ENCODE measurements around the gene SCTR. TPM values are rescaled to one million over a fixed set of nuclear protein-coding genes. Genes with fewer than 3 reads are reported as not detected.

The SCTR gene
- total and polyA plus RNA-seq, 2 of the 13 experiments (the other 11 are each of a cell fraction or from before 2014, with no cell fraction given): not detected

DNA sequence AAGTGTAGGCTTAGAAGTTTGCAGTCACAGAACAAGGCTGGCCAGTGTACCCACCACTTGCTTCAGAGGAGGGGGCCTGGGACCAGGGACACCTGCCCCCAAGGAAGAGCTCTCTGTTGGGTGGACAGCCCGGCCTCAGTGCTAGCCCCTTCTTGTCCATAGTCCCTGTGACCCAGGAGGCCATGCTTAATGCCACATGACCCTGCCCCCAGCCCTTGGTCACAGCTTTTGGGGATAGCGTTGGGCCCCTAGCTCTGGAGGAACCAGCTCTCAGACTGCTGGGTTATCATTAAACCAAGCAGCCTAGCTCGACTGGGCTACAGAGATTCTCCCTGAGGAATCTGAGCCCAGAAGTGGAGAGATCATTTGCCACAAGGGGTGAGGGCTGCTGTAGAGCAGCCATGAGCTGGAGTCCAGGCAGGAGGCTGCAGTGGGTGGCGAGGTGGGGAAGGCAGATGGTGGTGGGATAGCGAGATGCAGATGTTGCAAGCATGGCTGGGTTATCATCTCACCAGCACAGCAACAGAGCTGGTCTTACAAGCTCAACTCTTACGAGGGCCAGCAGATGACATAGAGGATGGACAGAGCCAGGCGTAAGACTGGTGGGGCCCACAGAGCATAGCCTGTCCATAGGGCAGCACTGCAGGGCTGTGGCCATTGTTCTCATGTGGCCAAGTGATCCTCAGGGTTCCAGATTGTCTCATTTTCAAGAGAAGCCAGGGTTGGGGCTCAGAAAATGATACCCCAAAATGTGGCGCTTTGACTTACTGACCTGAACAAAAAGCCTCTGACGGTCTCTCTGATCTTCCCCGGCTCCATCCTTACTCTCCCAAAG is 99.8 kb downstream of the SCTR start (continued):
- TF ChIP-seq, protein P1, sequence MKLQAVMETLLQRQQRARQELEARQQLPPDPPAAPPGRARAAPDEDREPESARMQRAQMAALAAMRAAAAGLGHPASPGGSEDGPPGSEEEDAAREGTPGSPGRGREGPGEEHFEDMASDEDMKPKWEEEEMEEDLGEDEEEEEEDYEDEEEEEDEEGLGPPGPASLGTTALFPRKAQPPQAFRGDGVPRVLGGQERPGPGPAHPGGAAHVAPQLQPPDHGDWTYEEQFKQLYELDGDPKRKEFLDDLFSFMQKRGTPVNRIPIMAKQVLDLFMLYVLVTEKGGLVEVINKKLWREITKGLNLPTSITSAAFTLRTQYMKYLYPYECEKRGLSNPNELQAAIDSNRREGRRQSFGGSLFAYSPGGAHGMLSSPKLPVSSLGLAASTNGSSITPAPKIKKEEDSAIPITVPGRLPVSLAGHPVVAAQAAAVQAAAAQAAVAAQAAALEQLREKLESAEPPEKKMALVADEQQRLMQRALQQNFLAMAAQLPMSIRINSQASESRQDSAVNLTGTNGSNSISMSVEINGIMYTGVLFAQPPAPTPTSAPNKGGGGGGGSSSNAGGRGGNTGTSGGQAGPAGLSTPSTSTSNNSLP (IDR thresholded peaks at IDR 0.05; ENCODE audit: low read depth, low read length): no peak; the same call in 1 of the 2 replicates
- TF ChIP-seq, protein P2, sequence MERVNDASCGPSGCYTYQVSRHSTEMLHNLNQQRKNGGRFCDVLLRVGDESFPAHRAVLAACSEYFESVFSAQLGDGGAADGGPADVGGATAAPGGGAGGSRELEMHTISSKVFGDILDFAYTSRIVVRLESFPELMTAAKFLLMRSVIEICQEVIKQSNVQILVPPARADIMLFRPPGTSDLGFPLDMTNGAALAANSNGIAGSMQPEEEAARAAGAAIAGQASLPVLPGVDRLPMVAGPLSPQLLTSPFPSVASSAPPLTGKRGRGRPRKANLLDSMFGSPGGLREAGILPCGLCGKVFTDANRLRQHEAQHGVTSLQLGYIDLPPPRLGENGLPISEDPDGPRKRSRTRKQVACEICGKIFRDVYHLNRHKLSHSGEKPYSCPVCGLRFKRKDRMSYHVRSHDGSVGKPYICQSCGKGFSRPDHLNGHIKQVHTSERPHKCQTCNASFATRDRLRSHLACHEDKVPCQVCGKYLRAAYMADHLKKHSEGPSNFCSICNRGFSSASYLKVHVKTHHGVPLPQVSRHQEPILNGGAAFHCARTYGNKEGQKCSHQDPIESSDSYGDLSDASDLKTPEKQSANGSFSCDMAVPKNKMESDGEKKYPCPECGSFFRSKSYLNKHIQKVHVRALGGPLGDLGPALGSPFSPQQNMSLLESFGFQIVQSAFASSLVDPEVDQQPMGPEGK (CRISPR knock-in tag; IDR thresholded peaks at IDR 0.05): peak; percentile 17; the same call in 1 of the 2 replicates
- TF ChIP-seq, protein P3, sequence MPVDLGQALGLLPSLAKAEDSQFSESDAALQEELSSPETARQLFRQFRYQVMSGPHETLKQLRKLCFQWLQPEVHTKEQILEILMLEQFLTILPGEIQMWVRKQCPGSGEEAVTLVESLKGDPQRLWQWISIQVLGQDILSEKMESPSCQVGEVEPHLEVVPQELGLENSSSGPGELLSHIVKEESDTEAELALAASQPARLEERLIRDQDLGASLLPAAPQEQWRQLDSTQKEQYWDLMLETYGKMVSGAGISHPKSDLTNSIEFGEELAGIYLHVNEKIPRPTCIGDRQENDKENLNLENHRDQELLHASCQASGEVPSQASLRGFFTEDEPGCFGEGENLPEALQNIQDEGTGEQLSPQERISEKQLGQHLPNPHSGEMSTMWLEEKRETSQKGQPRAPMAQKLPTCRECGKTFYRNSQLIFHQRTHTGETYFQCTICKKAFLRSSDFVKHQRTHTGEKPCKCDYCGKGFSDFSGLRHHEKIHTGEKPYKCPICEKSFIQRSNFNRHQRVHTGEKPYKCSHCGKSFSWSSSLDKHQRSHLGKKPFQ (CRISPR knock-in tag; IDR thresholded peaks at IDR 0.05; ENCODE audit: insufficient replicate concordance): no peak
- TF ChIP-seq IRF2 (CRISPR knock-in tag; IDR thresholded peaks at IDR 0.05) (no peak), HMG20A (CRISPR knock-in tag; IDR thresholded peaks at IDR 0.05; ENCODE audit: borderline replicate concordance) (no peak), KMT2B (CRISPR knock-in tag; IDR thresholded peaks at IDR 0.05) (no peak), ESRRA (CRISPR knock-in tag; IDR thresholded peaks at IDR 0.05; ENCODE audit: low read depth) (no peak), MTF1 (CRISPR knock-in tag; IDR thresholded peaks at IDR 0.05) (no peak), ZNF451 (CRISPR knock-in tag; IDR thresholded peaks at IDR 0.05) (no peak), FOXK2 (IDR thresholded peaks at IDR 0.05) (no peak), ZNF143 (CRISPR knock-in tag; IDR thresholded peaks at IDR 0.05) (no peak)
- TF ChIP-seq, protein P4, sequence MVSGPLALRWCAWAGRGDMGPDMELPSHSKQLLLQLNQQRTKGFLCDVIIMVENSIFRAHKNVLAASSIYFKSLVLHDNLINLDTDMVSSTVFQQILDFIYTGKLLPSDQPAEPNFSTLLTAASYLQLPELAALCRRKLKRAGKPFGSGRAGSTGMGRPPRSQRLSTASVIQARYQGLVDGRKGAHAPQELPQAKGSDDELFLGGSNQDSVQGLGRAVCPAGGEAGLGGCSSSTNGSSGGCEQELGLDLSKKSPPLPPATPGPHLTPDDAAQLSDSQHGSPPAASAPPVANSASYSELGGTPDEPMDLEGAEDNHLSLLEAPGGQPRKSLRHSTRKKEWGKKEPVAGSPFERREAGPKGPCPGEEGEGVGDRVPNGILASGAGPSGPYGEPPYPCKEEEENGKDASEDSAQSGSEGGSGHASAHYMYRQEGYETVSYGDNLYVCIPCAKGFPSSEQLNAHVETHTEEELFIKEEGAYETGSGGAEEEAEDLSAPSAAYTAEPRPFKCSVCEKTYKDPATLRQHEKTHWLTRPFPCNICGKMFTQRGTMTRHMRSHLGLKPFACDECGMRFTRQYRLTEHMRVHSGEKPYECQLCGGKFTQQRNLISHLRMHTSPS (CRISPR knock-in tag; IDR thresholded peaks at IDR 0.05; ENCODE audit: low read depth): no peak
- TF ChIP-seq, protein P5, sequence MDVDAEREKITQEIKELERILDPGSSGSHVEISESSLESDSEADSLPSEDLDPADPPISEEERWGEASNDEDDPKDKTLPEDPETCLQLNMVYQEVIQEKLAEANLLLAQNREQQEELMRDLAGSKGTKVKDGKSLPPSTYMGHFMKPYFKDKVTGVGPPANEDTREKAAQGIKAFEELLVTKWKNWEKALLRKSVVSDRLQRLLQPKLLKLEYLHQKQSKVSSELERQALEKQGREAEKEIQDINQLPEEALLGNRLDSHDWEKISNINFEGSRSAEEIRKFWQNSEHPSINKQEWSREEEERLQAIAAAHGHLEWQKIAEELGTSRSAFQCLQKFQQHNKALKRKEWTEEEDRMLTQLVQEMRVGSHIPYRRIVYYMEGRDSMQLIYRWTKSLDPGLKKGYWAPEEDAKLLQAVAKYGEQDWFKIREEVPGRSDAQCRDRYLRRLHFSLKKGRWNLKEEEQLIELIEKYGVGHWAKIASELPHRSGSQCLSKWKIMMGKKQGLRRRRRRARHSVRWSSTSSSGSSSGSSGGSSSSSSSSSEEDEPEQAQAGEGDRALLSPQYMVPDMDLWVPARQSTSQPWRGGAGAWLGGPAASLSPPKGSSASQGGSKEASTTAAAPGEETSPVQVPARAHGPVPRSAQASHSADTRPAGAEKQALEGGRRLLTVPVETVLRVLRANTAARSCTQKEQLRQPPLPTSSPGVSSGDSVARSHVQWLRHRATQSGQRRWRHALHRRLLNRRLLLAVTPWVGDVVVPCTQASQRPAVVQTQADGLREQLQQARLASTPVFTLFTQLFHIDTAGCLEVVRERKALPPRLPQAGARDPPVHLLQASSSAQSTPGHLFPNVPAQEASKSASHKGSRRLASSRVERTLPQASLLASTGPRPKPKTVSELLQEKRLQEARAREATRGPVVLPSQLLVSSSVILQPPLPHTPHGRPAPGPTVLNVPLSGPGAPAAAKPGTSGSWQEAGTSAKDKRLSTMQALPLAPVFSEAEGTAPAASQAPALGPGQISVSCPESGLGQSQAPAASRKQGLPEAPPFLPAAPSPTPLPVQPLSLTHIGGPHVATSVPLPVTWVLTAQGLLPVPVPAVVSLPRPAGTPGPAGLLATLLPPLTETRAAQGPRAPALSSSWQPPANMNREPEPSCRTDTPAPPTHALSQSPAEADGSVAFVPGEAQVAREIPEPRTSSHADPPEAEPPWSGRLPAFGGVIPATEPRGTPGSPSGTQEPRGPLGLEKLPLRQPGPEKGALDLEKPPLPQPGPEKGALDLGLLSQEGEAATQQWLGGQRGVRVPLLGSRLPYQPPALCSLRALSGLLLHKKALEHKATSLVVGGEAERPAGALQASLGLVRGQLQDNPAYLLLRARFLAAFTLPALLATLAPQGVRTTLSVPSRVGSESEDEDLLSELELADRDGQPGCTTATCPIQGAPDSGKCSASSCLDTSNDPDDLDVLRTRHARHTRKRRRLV (CRISPR knock-in tag; IDR thresholded peaks at IDR 0.05): 0 out of 2 replicates have a peak, but pooled peaks have one; percentile 23
- TF ChIP-seq, protein P6, sequence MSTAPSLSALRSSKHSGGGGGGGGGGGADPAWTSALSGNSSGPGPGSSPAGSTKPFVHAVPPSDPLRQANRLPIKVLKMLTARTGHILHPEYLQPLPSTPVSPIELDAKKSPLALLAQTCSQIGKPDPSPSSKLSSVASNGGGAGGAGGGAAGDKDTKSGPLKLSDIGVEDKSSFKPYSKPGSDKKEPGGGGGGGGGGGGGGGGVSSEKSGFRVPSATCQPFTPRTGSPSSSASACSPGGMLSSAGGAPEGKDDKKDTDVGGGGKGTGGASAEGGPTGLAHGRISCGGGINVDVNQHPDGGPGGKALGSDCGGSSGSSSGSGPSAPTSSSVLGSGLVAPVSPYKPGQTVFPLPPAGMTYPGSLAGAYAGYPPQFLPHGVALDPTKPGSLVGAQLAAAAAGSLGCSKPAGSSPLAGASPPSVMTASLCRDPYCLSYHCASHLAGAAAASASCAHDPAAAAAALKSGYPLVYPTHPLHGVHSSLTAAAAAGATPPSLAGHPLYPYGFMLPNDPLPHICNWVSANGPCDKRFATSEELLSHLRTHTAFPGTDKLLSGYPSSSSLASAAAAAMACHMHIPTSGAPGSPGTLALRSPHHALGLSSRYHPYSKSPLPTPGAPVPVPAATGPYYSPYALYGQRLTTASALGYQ (CRISPR knock-in tag; IDR thresholded peaks at IDR 0.05): no peak
